HepG2 (cell line): ENCODE data around the gene SLC22A7. TPM values are rescaled to one million over a fixed set of nuclear protein-coding genes. Genes with fewer than 3 reads are reported as not detected.

Experiments used
- CBX2 ChIP-seq, 2 experiments: fragments of 200-600 bp in 1 of 2; sonication (generic); formaldehyde crosslinking in 1 of 2; IDR thresholded peaks; 2 replicates each; pipeline versions ENCODE4 v1.7.0 to v1.8.1; 2018 to 2022; ENCODE audit warnings: low read depth in 2 of 2, low read length in 1 of 2, mild to moderate bottlenecking in 1 of 2, missing genetic modification reagents in 1 of 2
- CCAR2 ChIP-seq: fragments of 200-400 bp; formaldehyde crosslinking; optimal IDR thresholded peaks from 2 replicates; pipeline ENCODE3; 2018; ENCODE audit warnings: low read depth, mild to moderate bottlenecking, low read length, moderate library complexity
- FOXA3 ChIP-seq: IDR thresholded peaks from 2 replicates; pipeline ENCODE4 v1.6.1; 2016; ENCODE audit warnings: missing genetic modification reagents, missing compliant biosample characterization
- HNRNPH1 ChIP-seq: fragments of 200-400 bp; formaldehyde crosslinking; optimal IDR thresholded peaks from 2 replicates; pipeline ENCODE3; 2017; ENCODE audit warnings: mild to moderate bottlenecking, low read depth, low read length
- IKZF4 ChIP-seq: sonication (generic); formaldehyde crosslinking; IDR thresholded peaks from 2 replicates; pipeline ENCODE4 v1.5.1; 2020; ENCODE audit warnings: borderline replicate concordance, mild to moderate bottlenecking, low read depth, missing genetic modification reagents; ENCODE audit errors: not compliant biosample characterization
- MXD1 ChIP-seq: sonication (generic); formaldehyde crosslinking; IDR thresholded peaks from 2 replicates; pipeline ENCODE4 v1.4.0; 2020; ENCODE audit warnings: mild to moderate bottlenecking, missing genetic modification reagents
- NPAS2 ChIP-seq: sonication (generic); formaldehyde crosslinking; IDR thresholded peaks from 2 replicates; pipeline ENCODE4 v1.8.0; 2022; ENCODE audit warnings: mild to moderate bottlenecking, missing genetic modification reagents, borderline replicate concordance
- POLR2G ChIP-seq: fragments of 200-400 bp; formaldehyde crosslinking; IDR thresholded peaks from 2 replicates; pipeline ENCODE4 v1.6.1; 2018; ENCODE audit warnings: mild to moderate bottlenecking, low read depth, low read length, moderate library complexity
- RARA ChIP-seq: IDR thresholded peaks from 2 replicates; pipeline ENCODE4 v1.6.1; 2016; ENCODE audit warnings: missing genetic modification reagents, missing compliant biosample characterization
- SAP130 ChIP-seq: IDR thresholded peaks from 2 replicates; pipeline ENCODE4 v1.6.1; 2016; ENCODE audit warnings: low read depth
- ZBTB20 ChIP-seq: sonication (generic); formaldehyde crosslinking; IDR thresholded peaks from 2 replicates; pipeline ENCODE4 v1.8.1; 2023; ENCODE audit warnings: missing genetic modification reagents, low read depth, mild to moderate bottlenecking, borderline replicate concordance
- ZBTB25 ChIP-seq: IDR thresholded peaks from 2 replicates; pipeline ENCODE4 v1.6.1; 2018; ENCODE audit warnings: missing genetic modification reagents
- ZEB1 ChIP-seq: IDR thresholded peaks from 2 replicates; pipeline ENCODE4 v1.6.1; 2012; ENCODE audit warnings: mild to moderate bottlenecking, low read depth, inconsistent platforms; ENCODE audit not compliant: insufficient replicate concordance
- ZIK1 ChIP-seq: sonication (generic); formaldehyde crosslinking; IDR thresholded peaks from 2 replicates; pipeline ENCODE4 v1.5.0; 2020; ENCODE audit warnings: mild to moderate bottlenecking, low read depth, missing genetic modification reagents, borderline replicate concordance
- ZNF331 ChIP-seq: sonication (generic); formaldehyde crosslinking; IDR thresholded peaks from 2 replicates; pipeline ENCODE4 v1.4.0; 2020; ENCODE audit warnings: missing genetic modification reagents
- ZNF557 ChIP-seq: sonication (generic); formaldehyde crosslinking; IDR thresholded peaks from 2 replicates; pipeline ENCODE4 v1.4.0; 2020; ENCODE audit warnings: missing genetic modification reagents
- ZNF629 ChIP-seq: sonication (generic); formaldehyde crosslinking; conservative IDR thresholded peaks from 2 replicates; pipeline ENCODE4 v1.5.0; 2020; ENCODE audit warnings: missing genetic modification reagents
- ZNF839 ChIP-seq: sonication (generic); formaldehyde crosslinking; IDR thresholded peaks from 2 replicates; pipeline ENCODE4 v1.4.0; 2020; ENCODE audit warnings: missing genetic modification reagents, mild to moderate bottlenecking, borderline replicate concordance
- polyA plus RNA-seq, 8 experiments: library from polyadenylated mRNA; depleted of rRNA in 3 of 8; stranded (reverse) in 7 of 8; unstranded in 1 of 8; fragments of >200 nt; fragmentation: Illumina TruSeq in 4 of 8; extraction: Trizol in 4 of 8; gene quantifications; 2 replicates each; pipeline versions ENCODE4 v1.2.1 to v1.2.3, GENCODE V29; 2011 to 2016; ENCODE audit warnings: low read depth in 4 of 8, missing spikeins in 1 of 8, mixed read lengths in 1 of 8; ENCODE audit not compliant: insufficient read depth in 1 of 8
- total RNA-seq, 5 experiments: library from RNA; depleted of rRNA; stranded (reverse); fragments of >200 nt; fragmentation: Illumina TruSeq; extraction: Trizol; gene quantifications; 2 replicates each; pipeline ENCODE4 v1.2.3, GENCODE V29; 2016; ENCODE audit warnings: low read depth in 1 of 5
- TF ChIP-seq, protein P1 (sequence below): sonication (generic); formaldehyde crosslinking; IDR thresholded peaks from 2 replicates; pipeline ENCODE4 v1.4.0; 2020; ENCODE audit warnings: missing genetic modification reagents
- TF ChIP-seq, protein P2 (sequence below): sonication (generic); formaldehyde crosslinking; IDR thresholded peaks from 2 replicates; pipeline ENCODE4 v1.4.0; 2020; ENCODE audit warnings: missing genetic modification reagents
- TF ChIP-seq, protein P3 (sequence below): sonication (generic); formaldehyde crosslinking; IDR thresholded peaks from 2 replicates; pipeline ENCODE4 v1.5.1; 2020; ENCODE audit warnings: mild to moderate bottlenecking, missing genetic modification reagents, moderate library complexity
- TF ChIP-seq, protein P4 (sequence below): sonication (generic); formaldehyde crosslinking; IDR thresholded peaks from 2 replicates; pipeline ENCODE4 v1.5.0; 2020; ENCODE audit warnings: mild to moderate bottlenecking, missing genetic modification reagents
- TF ChIP-seq, protein P5 (sequence below): sonication (generic); formaldehyde crosslinking; IDR thresholded peaks from 2 replicates; pipeline ENCODE4 v1.8.1; 2023; ENCODE audit warnings: missing genetic modification reagents, mild to moderate bottlenecking, borderline replicate concordance

SLC22A7 gene
- total and polyA plus RNA-seq, 2 of the 13 experiments (the other 11 are each of a cell fraction or from before 2014, with no cell fraction given): 5.3 to 22.6 TPM

- TF ChIP-seq ZEB1: no peak
- TF ChIP-seq, protein P1, sequence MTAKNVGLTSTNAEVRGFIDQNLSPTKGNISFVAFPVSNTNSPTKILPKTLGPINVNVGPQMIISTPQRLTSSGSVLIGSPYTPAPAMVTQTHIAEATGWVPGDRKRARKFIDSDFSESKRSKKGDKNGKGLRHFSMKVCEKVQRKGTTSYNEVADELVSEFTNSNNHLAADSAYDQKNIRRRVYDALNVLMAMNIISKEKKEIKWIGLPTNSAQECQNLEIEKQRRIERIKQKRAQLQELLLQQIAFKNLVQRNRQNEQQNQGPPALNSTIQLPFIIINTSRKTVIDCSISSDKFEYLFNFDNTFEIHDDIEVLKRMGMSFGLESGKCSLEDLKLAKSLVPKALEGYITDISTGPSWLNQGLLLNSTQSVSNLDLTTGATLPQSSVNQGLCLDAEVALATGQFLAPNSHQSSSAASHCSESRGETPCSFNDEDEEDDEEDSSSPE (CRISPR knock-in tag): peak; percentile 46
- TF ChIP-seq, protein P2, sequence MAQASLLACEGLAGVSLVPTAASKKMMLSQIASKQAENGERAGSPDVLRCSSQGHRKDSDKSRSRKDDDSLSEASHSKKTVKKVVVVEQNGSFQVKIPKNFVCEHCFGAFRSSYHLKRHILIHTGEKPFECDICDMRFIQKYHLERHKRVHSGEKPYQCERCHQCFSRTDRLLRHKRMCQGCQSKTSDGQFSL (CRISPR knock-in tag): peak; percentile 66; the same call in 1 of the 2 replicates
- TF ChIP-seq RARA: peak; percentile 83
- peak; percentile 57 for TF ChIP-seq POLR2G
- no peak for TF ChIP-seq ZBTB20
- no peak for TF ChIP-seq ZIK1
- no peak for TF ChIP-seq NPAS2
- 0 out of 2 replicates have a peak, but pooled peaks have one; percentile 11 for TF ChIP-seq ZNF331 (CRISPR knock-in tag)
- TF ChIP-seq, protein P3, sequence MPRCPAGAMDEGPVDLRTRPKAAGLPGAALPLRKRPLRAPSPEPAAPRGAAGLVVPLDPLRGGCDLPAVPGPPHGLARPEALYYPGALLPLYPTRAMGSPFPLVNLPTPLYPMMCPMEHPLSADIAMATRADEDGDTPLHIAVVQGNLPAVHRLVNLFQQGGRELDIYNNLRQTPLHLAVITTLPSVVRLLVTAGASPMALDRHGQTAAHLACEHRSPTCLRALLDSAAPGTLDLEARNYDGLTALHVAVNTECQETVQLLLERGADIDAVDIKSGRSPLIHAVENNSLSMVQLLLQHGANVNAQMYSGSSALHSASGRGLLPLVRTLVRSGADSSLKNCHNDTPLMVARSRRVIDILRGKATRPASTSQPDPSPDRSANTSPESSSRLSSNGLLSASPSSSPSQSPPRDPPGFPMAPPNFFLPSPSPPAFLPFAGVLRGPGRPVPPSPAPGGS: no peak
- TF ChIP-seq ZNF839 (CRISPR knock-in tag): 0 out of 2 replicates have a peak, but pooled peaks have one; percentile 44
- TF ChIP-seq IKZF4 (CRISPR knock-in tag): no peak
- TF ChIP-seq ZNF629 (CRISPR knock-in tag): no peak
- TF ChIP-seq MXD1 (CRISPR knock-in tag): 0 out of 2 replicates have a peak, but pooled peaks have one; percentile 17
- TF ChIP-seq HNRNPH1: no peak
- no peak for TF ChIP-seq CBX2 (IDR thresholded peaks at IDR 0.05; ENCODE audit: low read depth, low read length)
- TF ChIP-seq CBX2 (CRISPR knock-in tag; IDR thresholded peaks at IDR 0.05; ENCODE audit: low read depth): no peak
- no peak for TF ChIP-seq ZNF557
- TF ChIP-seq, protein P4, sequence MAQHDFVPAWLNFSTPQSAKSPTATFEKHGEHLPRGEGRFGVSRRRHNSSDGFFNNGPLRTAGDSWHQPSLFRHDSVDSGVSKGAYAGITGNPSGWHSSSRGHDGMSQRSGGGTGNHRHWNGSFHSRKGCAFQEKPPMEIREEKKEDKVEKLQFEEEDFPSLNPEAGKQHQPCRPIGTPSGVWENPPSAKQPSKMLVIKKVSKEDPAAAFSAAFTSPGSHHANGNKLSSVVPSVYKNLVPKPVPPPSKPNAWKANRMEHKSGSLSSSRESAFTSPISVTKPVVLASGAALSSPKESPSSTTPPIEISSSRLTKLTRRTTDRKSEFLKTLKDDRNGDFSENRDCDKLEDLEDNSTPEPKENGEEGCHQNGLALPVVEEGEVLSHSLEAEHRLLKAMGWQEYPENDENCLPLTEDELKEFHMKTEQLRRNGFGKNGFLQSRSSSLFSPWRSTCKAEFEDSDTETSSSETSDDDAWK: no peak
- TF ChIP-seq CCAR2: no peak
- TF ChIP-seq SAP130 (CRISPR knock-in tag): peak; percentile 68
- TF ChIP-seq, protein P5, sequence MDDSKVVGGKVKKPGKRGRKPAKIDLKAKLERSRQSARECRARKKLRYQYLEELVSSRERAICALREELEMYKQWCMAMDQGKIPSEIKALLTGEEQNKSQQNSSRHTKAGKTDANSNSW (CRISPR knock-in tag): no peak
- TF ChIP-seq ZBTB25 (CRISPR knock-in tag): peak; percentile 65; the same call in 1 of the 2 replicates
- peak; percentile 49; the same call in 1 of the 2 replicates for TF ChIP-seq FOXA3
Measured at GRCh38 chr6:43276577-43277305, 21.3 kb upstream of the SLC22A7 start (continued).
